Mesothelial cell of epicardium (in vitro differentiated cells): ENCODE results near the gene SYNGAP1. TPM values are rescaled to one million over a fixed set of nuclear protein-coding genes. Genes with fewer than 3 reads are reported as not detected.
"Not testable (repeated sequence)": the region's sequence is repeated elsewhere in the genome, so short reads cannot be mapped to it uniquely, and the experiment has no call there.

ENCODE experiments used
- DNase-seq, 2 experiments: peaks; one replicate each; pipeline ENCODE4 v3.0.0; 2021; ENCODE audit warnings: low spot score in 2 of 2; ENCODE audit not compliant: unreplicated experiment in 2 of 2
- H3K27ac Mint-ChIP-seq: 2 replicates; pipeline ENCODE4 v1.8.0; 2021; ENCODE audit warnings: mixed read lengths
- H3K27me3 Mint-ChIP-seq: 2 replicates; pipeline ENCODE4 v1.8.0; 2021; ENCODE audit warnings: low read depth, mixed read lengths
- H3K36me3 Mint-ChIP-seq: 2 replicates; pipeline ENCODE4 v1.8.0; 2021; ENCODE audit warnings: mixed read lengths
- H3K4me1 Mint-ChIP-seq: 2 replicates; pipeline ENCODE4 v1.8.0; 2021; ENCODE audit warnings: mixed read lengths
- H3K4me3 Mint-ChIP-seq: 2 replicates; pipeline ENCODE4 v1.8.0; 2021; ENCODE audit warnings: mild to moderate bottlenecking, moderate library complexity, mixed read lengths
- H3K9me3 Mint-ChIP-seq: 2 replicates; pipeline ENCODE4 v1.8.0; 2021; ENCODE audit warnings: mixed read lengths
- total RNA-seq: library from RNA; stranded (reverse); gene quantifications from 3 replicates; pipeline ENCODE4 v1.2.1, GENCODE V29; 2021
- TF ChIP-seq, protein P1 (sequence below): fragments of 200-600 bp; sonication (generic); IDR thresholded peaks from one replicate; pipeline ENCODE4 v1.5.0; 2021; ENCODE audit warnings: antibody characterized with exemption; ENCODE audit not compliant: unreplicated experiment

Gene SYNGAP1
- total RNA-seq, 1 donor from 2014 or later: 66.1 TPM

DNA sequence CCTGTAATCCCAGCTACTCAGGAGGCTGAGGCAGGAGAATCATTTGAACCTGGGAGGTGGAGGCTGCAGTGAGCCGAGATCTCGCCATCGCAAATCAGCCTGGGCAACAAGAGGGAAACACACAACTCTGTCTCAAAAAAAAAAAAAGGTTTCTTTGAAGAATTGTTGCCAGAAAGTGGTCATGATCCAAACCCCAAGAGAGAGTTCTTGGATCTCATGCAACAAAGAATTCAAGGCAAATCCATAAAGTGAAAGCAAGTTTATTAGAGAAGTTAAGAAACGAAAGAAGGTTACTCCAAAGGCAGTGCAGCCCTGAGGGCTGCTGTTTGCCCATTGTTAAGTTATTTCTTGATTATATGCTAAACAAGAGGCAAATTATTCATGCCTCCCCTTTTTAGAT is 42.7 kb upstream of the SYNGAP1 start:
- H3K4me1 Mint-ChIP-seq: peaks cover 36% of the 10 kb centered on the region
- no peak for DNase-seq
- no peaks in the 10 kb centered on the region for H3K36me3 Mint-ChIP-seq
- no peak overlapping the region for H3K27ac Mint-ChIP-seq
- no peaks in the 10 kb centered on the region for H3K9me3 Mint-ChIP-seq
- no peak overlapping the region for H3K4me3 Mint-ChIP-seq
- H3K27me3 Mint-ChIP-seq: no peaks in the 10 kb centered on the region
- TF ChIP-seq, protein P1, sequence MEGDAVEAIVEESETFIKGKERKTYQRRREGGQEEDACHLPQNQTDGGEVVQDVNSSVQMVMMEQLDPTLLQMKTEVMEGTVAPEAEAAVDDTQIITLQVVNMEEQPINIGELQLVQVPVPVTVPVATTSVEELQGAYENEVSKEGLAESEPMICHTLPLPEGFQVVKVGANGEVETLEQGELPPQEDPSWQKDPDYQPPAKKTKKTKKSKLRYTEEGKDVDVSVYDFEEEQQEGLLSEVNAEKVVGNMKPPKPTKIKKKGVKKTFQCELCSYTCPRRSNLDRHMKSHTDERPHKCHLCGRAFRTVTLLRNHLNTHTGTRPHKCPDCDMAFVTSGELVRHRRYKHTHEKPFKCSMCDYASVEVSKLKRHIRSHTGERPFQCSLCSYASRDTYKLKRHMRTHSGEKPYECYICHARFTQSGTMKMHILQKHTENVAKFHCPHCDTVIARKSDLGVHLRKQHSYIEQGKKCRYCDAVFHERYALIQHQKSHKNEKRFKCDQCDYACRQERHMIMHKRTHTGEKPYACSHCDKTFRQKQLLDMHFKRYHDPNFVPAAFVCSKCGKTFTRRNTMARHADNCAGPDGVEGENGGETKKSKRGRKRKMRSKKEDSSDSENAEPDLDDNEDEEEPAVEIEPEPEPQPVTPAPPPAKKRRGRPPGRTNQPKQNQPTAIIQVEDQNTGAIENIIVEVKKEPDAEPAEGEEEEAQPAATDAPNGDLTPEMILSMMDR: no peak

DNA sequence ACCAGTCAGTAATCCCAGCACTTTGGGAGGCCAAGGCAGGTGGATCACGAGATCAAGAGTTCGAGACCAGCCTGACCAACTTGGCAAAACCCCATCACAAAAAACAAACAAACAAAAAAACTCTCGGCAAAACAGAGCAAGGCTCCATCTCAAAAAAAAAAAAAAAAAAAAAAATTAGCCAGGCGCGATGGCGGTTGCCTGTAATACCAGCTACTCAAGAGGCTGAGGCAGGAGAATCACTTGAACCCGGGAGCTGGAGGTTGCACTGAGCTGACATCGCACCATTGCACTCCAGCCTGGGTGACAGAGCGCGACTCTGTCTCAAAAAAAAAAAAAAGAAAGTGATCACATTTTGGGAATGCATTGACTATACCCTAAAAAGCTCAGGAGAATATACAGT is 40.7 kb upstream of the SYNGAP1 start:
- not testable (repeated sequence) for H3K4me3 Mint-ChIP-seq, H3K27me3 Mint-ChIP-seq

DNA sequence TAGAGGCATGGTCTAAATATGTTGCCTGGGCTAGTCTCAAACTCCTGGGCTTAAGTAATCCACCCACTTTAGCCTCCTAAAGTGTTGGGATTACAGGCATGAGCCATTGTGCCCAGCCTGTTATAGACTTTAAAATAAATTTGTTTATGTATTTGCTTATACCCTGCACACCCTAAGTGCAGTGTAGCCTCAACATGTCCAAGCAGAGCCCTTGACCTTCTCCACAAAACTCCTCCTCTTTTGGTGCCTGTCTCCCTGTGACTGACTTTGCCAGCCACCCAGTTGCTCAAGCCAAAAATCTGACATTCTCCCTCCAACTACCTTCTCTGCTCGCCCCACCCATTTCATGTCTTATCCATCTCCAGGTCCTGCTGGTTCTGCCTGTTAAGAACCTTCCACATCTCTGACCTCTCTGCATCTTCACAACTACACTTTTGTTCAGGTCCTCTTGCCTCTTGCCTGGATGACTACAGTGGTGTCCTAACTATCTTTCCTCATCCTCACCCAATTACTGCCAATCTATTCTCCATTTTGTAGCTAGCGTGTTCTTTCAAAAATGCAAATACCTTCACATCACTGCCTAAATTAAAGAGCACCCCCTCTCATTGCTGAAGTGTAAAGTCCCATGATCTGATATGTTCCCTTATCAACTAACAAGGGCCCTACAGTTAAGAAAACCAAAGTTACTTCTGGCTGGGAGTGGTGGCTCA is 39.4 kb upstream of the SYNGAP1 start:
- Mint-ChIP-seq H3K9me3 (no peaks in the 10 kb centered on the region), H3K27me3 (no peaks in the 10 kb centered on the region), H3K4me1 (peaks cover 9% of the 10 kb centered on the region), H3K27ac (no peak overlapping the region), H3K4me3 (no peak overlapping the region), H3K36me3 (no peaks in the 10 kb centered on the region)
- TF ChIP-seq, protein P1: no peak
- DNase-seq: no peak

More for the DNA sequence above, 40.7 kb upstream of the SYNGAP1 start:
- H3K4me1 Mint-ChIP-seq: peaks cover 20% of the 10 kb centered on the region
- not testable (repeated sequence) for DNase-seq, H3K27ac Mint-ChIP-seq, H3K9me3 Mint-ChIP-seq, H3K36me3 Mint-ChIP-seq

DNA sequence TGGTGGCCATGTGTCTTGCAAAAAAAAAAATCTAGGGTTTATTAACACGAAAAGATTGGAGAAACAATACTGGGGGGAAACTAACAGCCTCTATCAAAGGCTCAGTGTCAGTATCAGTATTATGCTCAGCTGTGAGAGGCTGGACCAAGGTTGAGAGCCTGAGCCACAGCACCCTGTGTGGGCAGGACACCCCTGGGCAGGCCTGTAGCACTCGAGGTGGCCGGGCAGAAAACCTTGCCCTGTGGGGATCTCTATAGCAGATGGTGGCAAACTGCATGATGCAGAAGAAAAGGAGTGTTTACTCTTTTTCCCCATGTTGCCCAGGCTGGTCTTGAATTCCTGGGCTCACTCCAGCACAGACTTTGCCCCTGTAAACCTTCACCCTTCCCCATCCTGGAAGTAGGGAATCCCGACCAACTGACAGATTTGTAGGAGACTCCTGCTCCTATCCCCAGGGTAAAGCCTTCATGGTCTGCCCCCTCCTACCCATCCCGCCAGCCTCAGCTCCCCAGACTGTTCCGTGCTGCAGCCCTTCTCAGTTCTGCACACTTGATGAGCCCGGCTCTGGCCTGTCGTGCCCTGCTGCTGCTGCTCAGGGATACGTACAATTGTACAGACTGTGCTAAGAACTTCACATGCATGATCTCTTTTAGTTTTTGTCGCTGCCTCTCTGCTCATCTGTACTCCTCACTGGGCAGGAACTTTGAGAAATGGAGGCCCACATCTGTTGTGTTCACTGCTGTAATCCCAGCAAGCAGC is 36.3 kb upstream of the SYNGAP1 start:
- Mint-ChIP-seq H3K4me1 (peaks cover 2% of the 10 kb centered on the region), H3K36me3 (no peaks in the 10 kb centered on the region), H3K4me3 (no peak overlapping the region), H3K27me3 (no peaks in the 10 kb centered on the region), H3K9me3 (no peaks in the 10 kb centered on the region), H3K27ac (no peak overlapping the region)
- DNase-seq: no peak
- TF ChIP-seq, protein P1: no peak

DNA sequence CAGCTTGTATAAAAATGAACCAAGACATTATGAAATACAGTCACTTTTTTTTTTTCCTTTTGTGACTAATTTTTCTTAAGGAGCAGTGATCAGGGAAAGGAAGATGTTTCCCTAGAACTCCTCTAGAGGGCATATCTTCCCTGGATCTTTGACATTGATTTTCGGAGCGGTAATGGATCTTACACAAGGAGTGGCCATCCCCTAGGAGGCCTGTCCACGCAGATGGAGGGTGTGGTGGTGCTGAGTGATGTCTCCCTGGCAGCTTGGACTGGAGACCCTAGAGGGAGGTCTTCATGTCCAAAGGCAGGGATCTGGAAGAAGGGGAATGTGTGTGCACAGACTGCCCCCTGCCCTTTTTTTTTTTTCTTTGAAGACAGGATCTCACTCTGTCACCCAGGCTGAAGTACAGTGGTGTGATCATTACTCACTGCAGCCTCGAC is 35.3 kb upstream of the SYNGAP1 start:
- no peak for DNase-seq
- Mint-ChIP-seq H3K4me1 (peaks cover 2% of the 10 kb centered on the region), H3K36me3 (no peaks in the 10 kb centered on the region), H3K27me3 (no peaks in the 10 kb centered on the region), H3K27ac (no peak overlapping the region), H3K4me3 (no peak overlapping the region), H3K9me3 (no peaks in the 10 kb centered on the region)
- TF ChIP-seq, protein P1: no peak

DNA sequence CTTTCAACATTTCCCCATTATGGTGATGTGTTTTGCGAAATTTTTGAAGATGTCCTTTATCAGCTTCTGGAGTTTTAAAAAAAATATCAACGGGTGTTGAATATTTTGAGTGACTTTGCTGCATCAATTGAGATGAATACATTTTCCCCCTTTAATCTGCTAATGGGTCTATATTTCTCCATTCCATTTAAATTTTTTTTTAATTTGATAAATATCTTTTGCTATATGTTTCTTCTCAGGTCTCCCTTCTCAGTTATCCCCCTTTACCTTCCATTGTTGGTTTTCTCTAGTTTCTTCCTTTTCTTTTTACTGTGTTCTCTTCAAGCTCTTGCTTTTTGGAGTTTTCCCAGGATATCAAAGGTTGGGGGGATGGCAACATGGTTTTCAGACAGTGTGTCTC is 29.7 kb upstream of the SYNGAP1 start:
- no peaks in the 10 kb centered on the region for H3K36me3 Mint-ChIP-seq
- TF ChIP-seq, protein P1: no peak
- H3K27me3 Mint-ChIP-seq: no peaks in the 10 kb centered on the region
- no peak for DNase-seq
- H3K27ac Mint-ChIP-seq: peak overlapping the region; percentile 97
- peaks cover 32% of the 10 kb centered on the region for H3K4me1 Mint-ChIP-seq
- H3K4me3 Mint-ChIP-seq: no peak overlapping the region
- H3K9me3 Mint-ChIP-seq: no peaks in the 10 kb centered on the region
